ENCODE data around the gene CCNL1. TPM values are rescaled to one million over a fixed set of nuclear protein-coding genes. Genes with fewer than 3 reads are reported as not detected.

The CCNL1 gene
- total and polyA plus RNA-seq, 9 donors = 68.6 to 95.8 (median 75.2) TPM

- H3K4me1 ChIP-seq (ENCODE audit: control insufficient read depth, insufficient read depth, low read length) = peaks cover under 1% of the 10 kb centered on the region
- no peaks in the 10 kb centered on the region for H3K36me3 ChIP-seq (ENCODE audit: control insufficient read depth, insufficient read depth, low read length)
- peaks cover 9% of the 10 kb centered on the region for H3K27me3 ChIP-seq (ENCODE audit: control insufficient read depth, insufficient read depth, low read length)
- no peak overlapping the region for H3K27ac ChIP-seq (ENCODE audit: low read length)
- no peak for DNase-seq
- no peak overlapping the region for H3K4me3 ChIP-seq (ENCODE audit: low read length)
- H3K9me3 ChIP-seq (replicated peaks; ENCODE audit: control insufficient read depth, low read depth, low read length) = no peaks in the 10 kb centered on the region
- WGBS (ENCODE audit: insufficient coverage) = 79% methylated on average over 4 of the region's 4 CpGs
These were observed 43.9 kb downstream of the CCNL1 start for GRCh38 chr3:157116017-157116416.

GRCh38 chr3:157115069-157116006, 44.6 kb downstream of the CCNL1 start:
- Histone ChIP-seq H3K4me1 (ENCODE audit: control insufficient read depth, insufficient read depth, low read length) (peaks cover 2% of the 10 kb centered on the region), H3K27me3 (ENCODE audit: control insufficient read depth, insufficient read depth, low read length) (peaks cover 5% of the 10 kb centered on the region), H3K9me3 (replicated peaks; ENCODE audit: control insufficient read depth, low read depth, low read length) (no peaks in the 10 kb centered on the region), H3K36me3 (ENCODE audit: control insufficient read depth, insufficient read depth, low read length) (no peaks in the 10 kb centered on the region), H3K27ac (ENCODE audit: low read length) (no peak overlapping the region), H3K4me3 (ENCODE audit: low read length) (no peak overlapping the region)
- DNase-seq = peak; percentile 46
- 75% methylated on average over 4 of the region's 10 CpGs for WGBS (ENCODE audit: insufficient coverage)

- Histone ChIP-seq H3K4me3 (ENCODE audit: low read length) (no peak overlapping the region), H3K27me3 (ENCODE audit: control insufficient read depth, insufficient read depth, low read length) (no peaks in the 10 kb centered on the region), H3K9me3 (replicated peaks; ENCODE audit: control insufficient read depth, low read depth, low read length) (no peaks in the 10 kb centered on the region), H3K36me3 (ENCODE audit: control insufficient read depth, insufficient read depth, low read length) (no peaks in the 10 kb centered on the region), H3K27ac (ENCODE audit: low read length) (no peak overlapping the region), H3K4me1 (ENCODE audit: control insufficient read depth, insufficient read depth, low read length) (peaks cover 2% of the 10 kb centered on the region)
- no CpG with 5 or more reads among the region's 3 CpGs for WGBS (ENCODE audit: insufficient coverage)
- DNase-seq = no peak
These were observed 46.0 kb downstream of the CCNL1 start for GRCh38 chr3:157113832-157114505.

GRCh38 chr3:157112536-157112935, 47.4 kb downstream of the CCNL1 start:
- Histone ChIP-seq H3K9me3 (replicated peaks; ENCODE audit: control insufficient read depth, low read depth, low read length) (no peaks in the 10 kb centered on the region), H3K4me1 (ENCODE audit: control insufficient read depth, insufficient read depth, low read length) (peaks cover 2% of the 10 kb centered on the region), H3K27ac (ENCODE audit: low read length) (no peak overlapping the region), H3K36me3 (ENCODE audit: control insufficient read depth, insufficient read depth, low read length) (no peaks in the 10 kb centered on the region), H3K4me3 (ENCODE audit: low read length) (no peak overlapping the region), H3K27me3 (ENCODE audit: control insufficient read depth, insufficient read depth, low read length) (no peaks in the 10 kb centered on the region)
- DNase-seq = no peak
- 71% methylated on average over 2 of the region's 4 CpGs for WGBS (ENCODE audit: insufficient coverage)

DNA sequence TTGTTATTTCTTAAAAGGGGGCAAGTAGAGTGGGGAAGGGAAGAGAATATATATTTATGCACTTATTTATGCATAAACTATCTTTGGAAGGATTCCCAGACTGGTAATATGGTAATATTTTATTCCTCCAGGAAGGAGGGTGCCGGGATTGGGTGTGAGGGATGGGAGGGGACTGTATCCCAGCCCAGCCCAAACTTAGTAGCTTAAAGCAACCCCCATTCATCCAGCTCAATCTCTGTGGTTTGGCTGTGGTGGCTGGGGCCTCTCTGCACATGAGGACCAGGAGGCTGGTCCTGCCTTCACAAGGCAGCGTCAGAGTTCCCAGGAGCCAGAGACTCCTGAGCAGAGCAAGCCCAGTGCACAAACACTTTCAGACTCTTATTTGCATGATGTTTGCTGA, 48.4 kb downstream of the CCNL1 start:
- peaks cover 2% of the 10 kb centered on the region for H3K4me1 ChIP-seq (ENCODE audit: control insufficient read depth, insufficient read depth, low read length)
- no peaks in the 10 kb centered on the region for H3K27me3 ChIP-seq (ENCODE audit: control insufficient read depth, insufficient read depth, low read length)
- no peaks in the 10 kb centered on the region for H3K36me3 ChIP-seq (ENCODE audit: control insufficient read depth, insufficient read depth, low read length)
- no peak for DNase-seq
- WGBS (ENCODE audit: insufficient coverage) = no CpG with 5 or more reads among the region's 2 CpGs
- no peaks in the 10 kb centered on the region for H3K9me3 ChIP-seq (replicated peaks; ENCODE audit: control insufficient read depth, low read depth, low read length)
- no peak overlapping the region for H3K27ac ChIP-seq (ENCODE audit: low read length)
- H3K4me3 ChIP-seq (ENCODE audit: low read length) = no peak overlapping the region

DNA sequence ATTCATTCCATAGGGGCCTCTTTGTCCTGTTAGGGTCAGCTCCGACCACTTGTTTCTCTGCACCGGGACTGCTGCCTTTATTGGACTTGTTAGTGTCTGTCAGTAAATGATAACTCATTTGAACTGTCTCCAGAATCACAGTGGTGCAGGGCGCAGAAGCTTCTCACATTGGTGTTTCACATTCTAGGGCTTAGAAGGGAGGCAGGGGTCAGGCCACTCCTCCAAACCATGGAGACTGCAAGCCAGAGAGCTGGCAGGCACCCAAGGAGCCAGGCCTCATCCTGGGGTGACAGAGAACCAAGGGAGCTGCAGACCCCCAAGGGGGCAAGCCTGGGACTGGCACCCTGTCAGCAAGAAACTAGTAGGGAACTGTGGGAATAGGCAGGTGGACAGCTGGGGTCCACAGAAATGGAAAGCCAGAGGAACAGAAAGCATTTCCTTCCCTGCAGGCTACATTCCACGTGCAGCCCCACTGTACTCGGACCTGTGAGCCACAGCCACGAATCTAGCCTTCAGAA, 49.1 kb downstream of the CCNL1 start:
- no peak for DNase-seq
- Histone ChIP-seq H3K27me3 (ENCODE audit: control insufficient read depth, insufficient read depth, low read length) (no peaks in the 10 kb centered on the region), H3K9me3 (replicated peaks; ENCODE audit: control insufficient read depth, low read depth, low read length) (no peaks in the 10 kb centered on the region), H3K4me1 (ENCODE audit: control insufficient read depth, insufficient read depth, low read length) (peaks cover 2% of the 10 kb centered on the region), H3K27ac (ENCODE audit: low read length) (no peak overlapping the region), H3K4me3 (ENCODE audit: low read length) (no peak overlapping the region), H3K36me3 (ENCODE audit: control insufficient read depth, insufficient read depth, low read length) (no peaks in the 10 kb centered on the region)
- WGBS (ENCODE audit: insufficient coverage) = 39% methylated on average over 6 of the region's 6 CpGs

- H3K9me3 ChIP-seq (replicated peaks; ENCODE audit: control insufficient read depth, low read depth, low read length) = no peaks in the 10 kb centered on the region
- peaks cover 6% of the 10 kb centered on the region for H3K4me1 ChIP-seq (ENCODE audit: control insufficient read depth, insufficient read depth, low read length)
- no peak overlapping the region for H3K27ac ChIP-seq (ENCODE audit: low read length)
- H3K27me3 ChIP-seq (ENCODE audit: control insufficient read depth, insufficient read depth, low read length) = no peaks in the 10 kb centered on the region
- DNase-seq = no peak
- no peak overlapping the region for H3K4me3 ChIP-seq (ENCODE audit: low read length)
- H3K36me3 ChIP-seq (ENCODE audit: control insufficient read depth, insufficient read depth, low read length) = no peaks in the 10 kb centered on the region
- 70% methylated on average over 3 of the region's 7 CpGs for WGBS (ENCODE audit: insufficient coverage)
These were observed 50.4 kb downstream of the CCNL1 start for GRCh38 chr3:157109267-157110141.

GRCh38 chr3:157107644-157108133, 52.3 kb downstream of the CCNL1 start:
- H3K9me3 ChIP-seq (replicated peaks; ENCODE audit: control insufficient read depth, low read depth, low read length) = no peaks in the 10 kb centered on the region
- peaks cover 9% of the 10 kb centered on the region for H3K4me1 ChIP-seq (ENCODE audit: control insufficient read depth, insufficient read depth, low read length)
- no peak for DNase-seq
- H3K27me3 ChIP-seq (ENCODE audit: control insufficient read depth, insufficient read depth, low read length) = no peaks in the 10 kb centered on the region
- no peak overlapping the region for H3K4me3 ChIP-seq (ENCODE audit: low read length)
- H3K27ac ChIP-seq (ENCODE audit: low read length) = no peak overlapping the region
- no peaks in the 10 kb centered on the region for H3K36me3 ChIP-seq (ENCODE audit: control insufficient read depth, insufficient read depth, low read length)
- 30% methylated on average over 3 of the region's 5 CpGs for WGBS (ENCODE audit: insufficient coverage)

DNA sequence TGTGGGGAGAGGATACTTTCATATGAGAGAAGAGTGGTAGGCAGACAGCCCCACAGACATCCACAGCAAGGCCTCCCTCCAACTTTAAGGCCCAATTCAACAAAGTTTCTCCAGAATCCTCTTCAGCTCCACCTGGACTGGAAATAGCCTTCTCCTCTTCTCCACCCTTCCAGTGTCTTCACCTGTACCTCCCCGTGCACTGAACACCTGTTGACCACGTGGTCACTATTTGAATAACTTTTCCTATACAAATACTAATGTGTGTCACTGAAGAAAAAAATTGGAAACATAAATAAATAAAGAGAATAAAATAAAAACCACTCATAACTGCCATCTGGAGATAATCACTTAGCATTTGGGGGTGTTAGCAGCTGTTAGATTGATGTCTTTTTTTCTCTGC, 52.9 kb downstream of the CCNL1 start:
- no peaks in the 10 kb centered on the region for H3K36me3 ChIP-seq (ENCODE audit: control insufficient read depth, insufficient read depth, low read length)
- no peaks in the 10 kb centered on the region for H3K27me3 ChIP-seq (ENCODE audit: control insufficient read depth, insufficient read depth, low read length)
- no CpG with 5 or more reads among the region's 2 CpGs for WGBS (ENCODE audit: insufficient coverage)
- no peaks in the 10 kb centered on the region for H3K9me3 ChIP-seq (replicated peaks; ENCODE audit: control insufficient read depth, low read depth, low read length)
- H3K4me3 ChIP-seq (ENCODE audit: low read length) = no peak overlapping the region
- H3K4me1 ChIP-seq (ENCODE audit: control insufficient read depth, insufficient read depth, low read length) = peaks cover 9% of the 10 kb centered on the region
- H3K27ac ChIP-seq (ENCODE audit: low read length) = no peak overlapping the region
- DNase-seq = no peak

Data from muscle of leg (tissue), 11 donors.